HG02885 (cell line): ENCODE data around the gene TPSG1.
"Not testable (repeated sequence)": the region's sequence is repeated elsewhere in the genome, so short reads cannot be mapped to it uniquely, and the experiment has no call there.

Experiments used
- ATAC-seq: cut with Tn5 transposase; IDR thresholded peaks from one replicate; pipeline ENCODE4 v1.9.1; 2021; ENCODE audit warnings: mild to moderate bottlenecking; ENCODE audit not compliant: unreplicated experiment, poor library complexity

Gene TPSG1

GRCh38 chr16:1257561-1258224 lies 32.6 kb upstream of the TPSG1 start:
- ATAC-seq = no peak

- ATAC-seq = no peak
These were observed 31.8 kb upstream of the TPSG1 start for GRCh38 chr16:1256874-1257322.

- ATAC-seq = not testable (repeated sequence)
These were observed 31.3 kb upstream of the TPSG1 start for GRCh38 chr16:1256296-1256873.

- not testable (repeated sequence) for ATAC-seq
These were observed 30.4 kb upstream of the TPSG1 start, which contains the start of gene TPSD1 for GRCh38 chr16:1255276-1256122. Gene TPSD1, plus strand, starts transcription at chr16:1256069. Its CDS starts 212 bp downstream, at chr16:1256281.

- ATAC-seq = not testable (repeated sequence)
These were observed 29.8 kb upstream of the TPSG1 start for GRCh38 chr16:1254821-1255220.

GRCh38 chr16:1253701-1254364 lies 28.8 kb upstream of the TPSG1 start:
- not testable (repeated sequence) for ATAC-seq

- ATAC-seq = not testable (repeated sequence)
These were observed 24.1 kb upstream of the TPSG1 start for GRCh38 chr16:1249031-1249755.

GRCh38 chr16:1247903-1248537 lies 23.0 kb upstream of the TPSG1 start:
- not testable (repeated sequence) for ATAC-seq

GRCh38 chr16:1245452-1246020 lies 20.5 kb upstream of the TPSG1 start:
- no peak for ATAC-seq

- no peak for ATAC-seq
These were observed 19.8 kb upstream of the TPSG1 start for GRCh38 chr16:1244881-1245280.

- not testable (repeated sequence) for ATAC-seq
These were observed 19.1 kb upstream of the TPSG1 start for GRCh38 chr16:1243907-1244850.

GRCh38 chr16:1243363-1243762 lies 18.3 kb upstream of the TPSG1 start:
- not testable (repeated sequence) for ATAC-seq

- not testable (repeated sequence) for ATAC-seq
These were observed 16.0 kb upstream of the TPSG1 start for GRCh38 chr16:1241081-1241480.

GRCh38 chr16:1240436-1240835 lies 15.4 kb upstream of the TPSG1 start, which contains the start of gene TPSAB1:
Gene TPSAB1, plus strand, starts transcription at chr16:1240705. Its CDS starts 234 bp downstream, at chr16:1240939.
- ATAC-seq = not testable (repeated sequence)

- not testable (repeated sequence) for ATAC-seq
These were observed 14.5 kb upstream of the TPSG1 start for GRCh38 chr16:1239575-1239974.

- ATAC-seq = not testable (repeated sequence)
These were observed 13.8 kb upstream of the TPSG1 start for GRCh38 chr16:1238909-1239308.

- no peak for ATAC-seq
These were observed 12.9 kb upstream of the TPSG1 start for GRCh38 chr16:1237990-1238389.

GRCh38 chr16:1236659-1237058 lies 11.6 kb upstream of the TPSG1 start:
- not testable (repeated sequence) for ATAC-seq
